ENCODE results near the gene MT1A.
"Not testable (repeated sequence)": the region's sequence is repeated elsewhere in the genome, so short reads cannot be mapped to it uniquely, and the experiment has no call there.

MT1A gene

GRCh38 chr16:56643833-56644232 is 5.4 kb downstream of the MT1A start:
- in situ Hi-C loops (cut with HindIII; ENCODE audit: low pct_ligation_motif_present, low pct_unique_long_range_greater_than_20kb, low sequenced_read_pairs): no loop called here

GRCh38 chr16:56645311-56645710 is 6.8 kb downstream of the MT1A start:
- no peak for DNase-seq
- in situ Hi-C loops (cut with HindIII; ENCODE audit: low pct_ligation_motif_present, low pct_unique_long_range_greater_than_20kb, low sequenced_read_pairs): no loop called here

More at GRCh38 chr16:56643833-56644232, 5.4 kb downstream of the MT1A start:
- no peak for DNase-seq

- no peak for DNase-seq
- in situ Hi-C loops (cut with HindIII; ENCODE audit: low pct_ligation_motif_present, low pct_unique_long_range_greater_than_20kb, low sequenced_read_pairs): no loop called here
Observed at GRCh38 chr16:56645838-56646237, 7.4 kb downstream of the MT1A start.

GRCh38 chr16:56647641-56648431 is 9.4 kb downstream of the MT1A start:
- in situ Hi-C loops (cut with HindIII; ENCODE audit: low pct_ligation_motif_present, low pct_unique_long_range_greater_than_20kb, low sequenced_read_pairs): no loop called here
- no peak for DNase-seq

- in situ Hi-C loops (cut with HindIII; ENCODE audit: low pct_ligation_motif_present, low pct_unique_long_range_greater_than_20kb, low sequenced_read_pairs): no loop called here
Observed at GRCh38 chr16:56649271-56649670, 10.8 kb downstream of the MT1A start.

GRCh38 chr16:56649820-56650219 is 11.4 kb downstream of the MT1A start:
- DNase-seq: no peak
- in situ Hi-C loops (cut with HindIII; ENCODE audit: low pct_ligation_motif_present, low pct_unique_long_range_greater_than_20kb, low sequenced_read_pairs): no loop called here

More at GRCh38 chr16:56649271-56649670, 10.8 kb downstream of the MT1A start:
- DNase-seq: no peak

- no peak for DNase-seq
- in situ Hi-C loops (cut with HindIII; ENCODE audit: low pct_ligation_motif_present, low pct_unique_long_range_greater_than_20kb, low sequenced_read_pairs): no loop called here
Observed at GRCh38 chr16:56651586-56651985, 13.1 kb downstream of the MT1A start, which contains the start of gene MT1B. TSS of gene MT1B (plus strand) at chr16:56651886. CDS start at chr16:56651954, 68 bp downstream.

- DNase-seq: no peak
- in situ Hi-C loops (cut with HindIII; ENCODE audit: low pct_ligation_motif_present, low pct_unique_long_range_greater_than_20kb, low sequenced_read_pairs): no loop called here
Observed at GRCh38 chr16:56652600-56652999, 14.1 kb downstream of the MT1A start.

GRCh38 chr16:56653218-56653617 is 14.8 kb downstream of the MT1A start:
- in situ Hi-C loops (cut with HindIII; ENCODE audit: low pct_ligation_motif_present, low pct_unique_long_range_greater_than_20kb, low sequenced_read_pairs): no loop called here

GRCh38 chr16:56657555-56658326 is 19.3 kb downstream of the MT1A start, which contains the start of gene MT1F:
TSS of gene MT1F (plus strand) at chr16:56657959. CDS start at chr16:56658059, 100 bp downstream.
- peak; percentile 89 for DNase-seq
- in situ Hi-C loops (cut with HindIII; ENCODE audit: low pct_ligation_motif_present, low pct_unique_long_range_greater_than_20kb, low sequenced_read_pairs): no loop called here

More at GRCh38 chr16:56653218-56653617, 14.8 kb downstream of the MT1A start:
- DNase-seq: no peak

GRCh38 chr16:56658327-56658875 is 19.9 kb downstream of the MT1A start:
- DNase-seq: no peak
- in situ Hi-C loops (cut with HindIII; ENCODE audit: low pct_ligation_motif_present, low pct_unique_long_range_greater_than_20kb, low sequenced_read_pairs): no loop called here

GRCh38 chr16:56662357-56663354 is 24.2 kb downstream of the MT1A start:
- in situ Hi-C loops (cut with HindIII; ENCODE audit: low pct_ligation_motif_present, low pct_unique_long_range_greater_than_20kb, low sequenced_read_pairs): no loop called here
- DNase-seq: no peak

- in situ Hi-C loops (cut with HindIII; ENCODE audit: low pct_ligation_motif_present, low pct_unique_long_range_greater_than_20kb, low sequenced_read_pairs): no loop called here
- DNase-seq: no peak
Observed at GRCh38 chr16:56664506-56664905, 26.0 kb downstream of the MT1A start.

- in situ Hi-C loops (cut with HindIII; ENCODE audit: low pct_ligation_motif_present, low pct_unique_long_range_greater_than_20kb, low sequenced_read_pairs); DNase-seq: not testable (repeated sequence)
Observed at GRCh38 chr16:56665286-56666261, 27.1 kb downstream of the MT1A start.

GRCh38 chr16:56667581-56668571 is 29.4 kb downstream of the MT1A start, which contains the start of gene MT1G:
TSS of gene MT1G (minus strand) at chr16:56668065. CDS start at chr16:56667993, 72 bp downstream.
- in situ Hi-C loops (cut with HindIII; ENCODE audit: low pct_ligation_motif_present, low pct_unique_long_range_greater_than_20kb, low sequenced_read_pairs): no loop called here
- no peak for DNase-seq

All from ACHN (cell line).